Transverse colon (tissue), 4 donors: ENCODE measurements around the gene TOP1. TPM values are rescaled to one million over a fixed set of nuclear protein-coding genes. Genes with fewer than 3 reads are reported as not detected.

ENCODE experiments used
- DNase-seq: peaks from one replicate; pipeline ENCODE4 v3.0.0-alpha.2; 2019
- H3K27ac ChIP-seq, 4 donors: fragments of 200-600 bp; sonication (generic); 2 replicates each; pipeline ENCODE4 v1.5.1; 2016 to 2018; ENCODE audit warnings: inconsistent platforms in 4 of 4
- H3K27me3 ChIP-seq: fragments of 200-600 bp; sonication (generic); 2 replicates; pipeline ENCODE4 v1.5.1; 2017; ENCODE audit warnings: inconsistent platforms
- H3K36me3 ChIP-seq, 4 donors: fragments of 200-600 bp; sonication (generic); 2 replicates each; pipeline ENCODE4 v1.5.1; 2017 to 2019; ENCODE audit warnings: inconsistent platforms in 4 of 4
- H3K4me1 ChIP-seq, 4 donors: fragments of 200-600 bp; sonication (generic); 2 replicates each; pipeline ENCODE4 v1.5.1; 2017 to 2020; ENCODE audit warnings: inconsistent platforms in 4 of 4
- H3K4me3 ChIP-seq, 4 donors: fragments of 200-600 bp; sonication (generic); 1 replicate in 1 of 4; 2 replicates in 3 of 4; pipeline versions ENCODE4 v1.5.1 to v1.6.1; 2017 to 2019; ENCODE audit warnings: inconsistent platforms in 4 of 4
- H3K9me3 ChIP-seq, 2 donors: fragments of 200-600 bp; sonication (generic); 2 replicates each; pipeline ENCODE4 v1.5.1; 2017 to 2019; ENCODE audit warnings: inconsistent platforms in 2 of 2
- EP300 ChIP-seq: sonication (generic); formaldehyde crosslinking; IDR thresholded peaks from one replicate; pipeline ENCODE4 v1.6.1; 2017; ENCODE audit warnings: antibody characterized with exemption, low read depth
- POLR2A ChIP-seq: fragments of 450-650 bp; IDR thresholded peaks from one replicate; pipeline ENCODE4 v1.6.1; 2016; ENCODE audit warnings: antibody characterized with exemption, mild to moderate bottlenecking, moderate library complexity
- POLR2AphosphoS5 ChIP-seq, 3 donors: sonication (generic); formaldehyde crosslinking; IDR thresholded peaks; one replicate each; pipeline ENCODE4 v1.6.1; 2016; ENCODE audit warnings: antibody characterized with exemption in 3 of 3
- WGBS, 2 donors: methylation state at CpG; one replicate each; pipeline ENCODE4 v1.1.5; 2018; ENCODE audit warnings: low coverage in 1 of 2; 5-methylcytosine and 5-hydroxymethylcytosine counted together
- in situ Hi-C, 4 donors: fragments of 200-750 bp; cut with MboI; loops; one replicate each; pipeline versions ENCODE4 v1.15.0 to v1.15.1; 2017; ENCODE audit warnings: low sequenced_read_pairs in 3 of 4, low pct_ligation_motif_present in 1 of 4, low pct_unique_long_range_greater_than_20kb in 1 of 4
- intact Hi-C: fragments of 100-400 bp; cut with DNase I; formaldehyde crosslinking; loops from one replicate; pipeline ENCODE4 v1.15.1; 2023; ENCODE audit warnings: low total_unique reads
- total RNA-seq, 4 donors: library from RNA; depleted of rRNA; stranded (reverse); fragments of >200 nt; gene quantifications; one replicate each; pipeline ENCODE4 v1.1.0, GENCODE V29; 2016
- TF ChIP-seq, protein P1 (sequence below), 5 experiments: fragments of 200-600 bp in 3 of 5; fragments of 450-650 bp in 2 of 5; sonication (generic) in 3 of 5; IDR thresholded peaks; 1 replicate in 2 of 5; 2 replicates in 3 of 5; pipeline ENCODE4 v1.5.1; 2016 to 2017; ENCODE audit warnings: antibody characterized with exemption in 5 of 5, inconsistent platforms in 3 of 5, mild to moderate bottlenecking in 2 of 5, moderate library complexity in 1 of 5

Gene TOP1
- total RNA-seq, 4 donors from 2014 or later, result 29.6 to 52.3 (median 36.9) TPM

DNA sequence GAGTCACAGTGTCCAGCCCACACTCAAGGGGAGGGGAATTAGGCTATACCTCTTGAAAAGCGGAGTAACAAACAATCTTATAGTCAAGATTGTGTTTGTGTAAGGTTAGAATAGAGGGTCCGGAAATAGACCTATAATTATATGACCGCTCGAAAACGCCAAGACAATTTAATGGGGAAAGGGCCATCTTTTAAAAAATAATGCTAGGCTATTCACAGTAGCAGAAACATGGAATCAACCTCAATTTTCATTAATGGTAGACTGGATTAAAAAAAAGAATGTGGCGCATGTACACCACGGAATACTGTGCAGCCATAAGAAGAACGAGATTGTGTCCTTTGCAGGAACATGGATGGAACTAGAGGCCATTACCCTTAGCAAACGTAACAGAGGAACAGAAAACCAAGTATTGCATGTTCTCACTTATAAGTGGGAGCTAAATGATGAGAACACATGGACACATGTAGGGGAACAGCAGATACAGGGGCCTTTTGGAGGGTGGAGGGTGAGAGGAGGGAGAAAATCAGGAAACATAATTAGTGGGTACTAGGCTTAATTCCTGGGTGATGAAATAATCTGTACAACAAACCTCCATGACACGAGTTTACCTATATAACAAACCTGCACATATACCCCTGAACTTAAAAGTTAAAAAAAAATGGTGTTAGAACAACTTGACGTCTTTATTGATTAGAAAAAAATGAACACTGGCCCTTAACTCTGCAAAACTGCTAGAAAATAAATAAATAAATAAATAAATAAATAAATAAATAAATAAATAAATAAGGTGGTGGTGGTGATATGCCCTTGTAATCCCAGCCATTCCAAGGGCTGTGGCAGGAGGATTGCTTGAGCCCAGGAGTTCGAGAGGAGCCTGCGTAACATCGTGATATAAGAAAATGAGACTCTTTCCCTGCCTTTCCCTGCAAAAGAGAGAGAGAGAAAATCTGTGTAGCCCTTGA is 30.3 kb downstream of the TOP1 start:
- intact Hi-C loops, result no loop called here
- 92% methylated on average over 12 to 14 of the region's 14 CpGs for WGBS, 2 donors

DNA sequence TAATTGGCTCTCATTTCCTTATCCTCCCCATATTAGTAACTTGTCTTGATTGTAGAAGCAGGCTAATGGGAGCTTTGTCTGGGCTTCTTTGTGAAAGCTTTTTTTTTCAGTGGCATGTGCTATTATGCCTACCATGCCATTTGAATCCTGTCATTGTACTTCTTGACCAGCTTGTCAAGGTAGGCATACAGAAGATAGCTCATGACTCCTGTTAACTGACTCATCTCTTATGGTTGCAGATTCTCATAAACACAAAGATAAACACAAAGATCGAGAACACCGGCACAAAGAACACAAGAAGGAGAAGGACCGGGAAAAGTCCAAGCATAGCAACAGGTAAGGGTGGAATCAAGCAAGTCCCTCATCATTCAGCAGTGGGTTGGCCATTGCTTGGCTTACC is 32.5 kb downstream of the TOP1 start:
- no peak for DNase-seq
- Histone ChIP-seq H3K27me3 (no peaks in the 10 kb centered on the region), H3K4me3 (no peak overlapping the region), H3K9me3 (no peaks in the 10 kb centered on the region), H3K27ac (no peak overlapping the region), H3K36me3 (peaks cover 0 to 25% (median 2%) of the 10 kb centered on the region in 4 donors), H3K4me1 (peaks cover 8 to 47% (median 9%) of the 10 kb centered on the region in 4 donors)
- WGBS, 2 donors, result 70 to 79% methylated on average over 3 of the region's 3 CpGs
- intact Hi-C loops, result no loop called here
- in situ Hi-C loops, result no loop called here
- no peak for TF ChIP-seq EP300
- no peak for TF ChIP-seq POLR2AphosphoS5 (IDR thresholded peaks at IDR 0.05)

More for the DNA sequence above, 30.3 kb downstream of the TOP1 start:
- in situ Hi-C loops, result no loop called here
- TF ChIP-seq POLR2A (no peak), POLR2AphosphoS5 (IDR thresholded peaks at IDR 0.05) (no peak), EP300 (no peak)
- TF ChIP-seq, protein P1, sequence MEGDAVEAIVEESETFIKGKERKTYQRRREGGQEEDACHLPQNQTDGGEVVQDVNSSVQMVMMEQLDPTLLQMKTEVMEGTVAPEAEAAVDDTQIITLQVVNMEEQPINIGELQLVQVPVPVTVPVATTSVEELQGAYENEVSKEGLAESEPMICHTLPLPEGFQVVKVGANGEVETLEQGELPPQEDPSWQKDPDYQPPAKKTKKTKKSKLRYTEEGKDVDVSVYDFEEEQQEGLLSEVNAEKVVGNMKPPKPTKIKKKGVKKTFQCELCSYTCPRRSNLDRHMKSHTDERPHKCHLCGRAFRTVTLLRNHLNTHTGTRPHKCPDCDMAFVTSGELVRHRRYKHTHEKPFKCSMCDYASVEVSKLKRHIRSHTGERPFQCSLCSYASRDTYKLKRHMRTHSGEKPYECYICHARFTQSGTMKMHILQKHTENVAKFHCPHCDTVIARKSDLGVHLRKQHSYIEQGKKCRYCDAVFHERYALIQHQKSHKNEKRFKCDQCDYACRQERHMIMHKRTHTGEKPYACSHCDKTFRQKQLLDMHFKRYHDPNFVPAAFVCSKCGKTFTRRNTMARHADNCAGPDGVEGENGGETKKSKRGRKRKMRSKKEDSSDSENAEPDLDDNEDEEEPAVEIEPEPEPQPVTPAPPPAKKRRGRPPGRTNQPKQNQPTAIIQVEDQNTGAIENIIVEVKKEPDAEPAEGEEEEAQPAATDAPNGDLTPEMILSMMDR (IDR thresholded peaks at IDR 0.05), result no peak
- no peak overlapping the region for H3K27ac ChIP-seq
- H3K4me3 ChIP-seq, result no peak overlapping the region
- no peak for DNase-seq
- peaks cover 20 to 51% (median 30%) of the 10 kb centered on the region in 4 donors for H3K4me1 ChIP-seq
- H3K27me3 ChIP-seq, result no peaks in the 10 kb centered on the region
- H3K36me3 ChIP-seq, result peaks cover 0 to 17% (median 2%) of the 10 kb centered on the region in 4 donors
- no peaks in the 10 kb centered on the region for H3K9me3 ChIP-seq

DNA sequence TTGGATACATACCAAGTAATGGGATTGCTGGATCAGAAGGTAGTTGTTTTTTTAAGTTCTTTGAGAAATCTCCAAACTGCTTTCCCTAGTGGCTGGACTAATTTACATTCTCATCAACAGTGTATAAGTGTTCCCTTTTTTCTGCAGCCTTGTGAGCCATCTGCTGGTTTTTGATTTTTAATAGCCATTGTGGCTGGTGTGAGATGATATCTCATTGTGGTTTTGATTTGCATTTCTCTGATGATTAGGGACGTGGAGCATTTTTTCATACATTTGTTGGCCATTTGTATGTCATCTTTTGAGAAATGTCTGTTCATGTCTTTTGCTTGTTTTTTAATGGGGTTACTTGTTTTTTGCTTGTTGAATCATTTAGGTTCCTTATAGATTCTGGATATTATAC is 34.8 kb downstream of the TOP1 start:
- Histone ChIP-seq H3K9me3 (no peaks in the 10 kb centered on the region), H3K27me3 (no peaks in the 10 kb centered on the region), H3K4me3 (no peak overlapping the region), H3K36me3 (peaks cover 0 to 25% (median 2%) of the 10 kb centered on the region in 4 donors), H3K4me1 (peaks cover 0 to 38% (median 3%) of the 10 kb centered on the region in 4 donors), H3K27ac (no peak overlapping the region)
- no peak for DNase-seq
- intact Hi-C loops (no loop called here), in situ Hi-C loops (no loop called here)
- 66 to 78% methylated on average over 1 of the region's 1 CpG for WGBS, 2 donors
- TF ChIP-seq EP300 (no peak), POLR2A (no peak), POLR2AphosphoS5 (IDR thresholded peaks at IDR 0.05) (no peak)
- TF ChIP-seq, protein P1 (IDR thresholded peaks at IDR 0.05), result no peak

GRCh38 chr20:41064377-41064776 is 35.8 kb downstream of the TOP1 start:
- DNase-seq, result no peak
- Histone ChIP-seq H3K27ac (no peak overlapping the region), H3K9me3 (no peaks in the 10 kb centered on the region), H3K4me3 (no peak overlapping the region), H3K4me1 (peaks cover 0 to 33% (median 3%) of the 10 kb centered on the region in 4 donors), H3K36me3 (peaks cover 0 to 25% (median 2%) of the 10 kb centered on the region in 4 donors), H3K27me3 (no peaks in the 10 kb centered on the region)
- TF ChIP-seq EP300 (no peak), POLR2AphosphoS5 (IDR thresholded peaks at IDR 0.05) (no peak), POLR2A (no peak)
- TF ChIP-seq, protein P1 (IDR thresholded peaks at IDR 0.05), result no peak
- WGBS, 2 donors, result 63 to 81% methylated on average over 1 of the region's 1 CpG
- intact Hi-C loops (no loop called here), in situ Hi-C loops (no loop called here)
